Hepatocyte (in vitro differentiated cells): Measurements from ENCODE around the gene SLC15A3.

Source experiments
- EZH2phosphoT487 ChIP-seq: fragments of 200-600 bp; sonication (generic); IDR thresholded peaks from one replicate; pipeline ENCODE4 v1.6.1; 2018; ENCODE audit warnings: antibody characterized with exemption, mild to moderate bottlenecking, low read depth, moderate library complexity; ENCODE audit not compliant: unreplicated experiment, severe bottlenecking
- TF ChIP-seq, protein P1 (sequence below): fragments of 200-600 bp; sonication (generic); IDR thresholded peaks from 2 replicates; pipeline ENCODE4 v1.5.1; 2016; ENCODE audit warnings: antibody characterized with exemption, mild to moderate bottlenecking; ENCODE audit not compliant: poor library complexity

DNA sequence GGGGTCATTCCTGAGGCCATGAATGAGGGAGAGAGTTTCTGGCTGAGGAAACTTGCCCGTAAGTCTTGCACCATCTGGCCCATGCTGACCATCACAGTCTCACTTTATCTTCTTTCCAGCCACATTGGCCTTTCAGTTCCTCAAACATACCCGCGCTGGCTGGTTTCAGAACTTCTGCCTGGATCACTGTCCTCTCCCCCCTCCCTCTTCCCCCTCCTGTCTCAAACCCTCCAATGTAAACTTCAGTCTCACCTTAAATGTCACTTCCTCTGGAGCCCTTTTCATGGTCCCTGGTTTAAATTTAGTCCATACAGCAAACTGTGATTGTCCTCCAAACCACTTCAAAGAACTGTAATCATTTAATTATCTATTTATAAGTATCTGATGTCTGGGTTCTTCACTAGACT is 41.7 kb downstream of the SLC15A3 start:
- TF ChIP-seq, protein P1, sequence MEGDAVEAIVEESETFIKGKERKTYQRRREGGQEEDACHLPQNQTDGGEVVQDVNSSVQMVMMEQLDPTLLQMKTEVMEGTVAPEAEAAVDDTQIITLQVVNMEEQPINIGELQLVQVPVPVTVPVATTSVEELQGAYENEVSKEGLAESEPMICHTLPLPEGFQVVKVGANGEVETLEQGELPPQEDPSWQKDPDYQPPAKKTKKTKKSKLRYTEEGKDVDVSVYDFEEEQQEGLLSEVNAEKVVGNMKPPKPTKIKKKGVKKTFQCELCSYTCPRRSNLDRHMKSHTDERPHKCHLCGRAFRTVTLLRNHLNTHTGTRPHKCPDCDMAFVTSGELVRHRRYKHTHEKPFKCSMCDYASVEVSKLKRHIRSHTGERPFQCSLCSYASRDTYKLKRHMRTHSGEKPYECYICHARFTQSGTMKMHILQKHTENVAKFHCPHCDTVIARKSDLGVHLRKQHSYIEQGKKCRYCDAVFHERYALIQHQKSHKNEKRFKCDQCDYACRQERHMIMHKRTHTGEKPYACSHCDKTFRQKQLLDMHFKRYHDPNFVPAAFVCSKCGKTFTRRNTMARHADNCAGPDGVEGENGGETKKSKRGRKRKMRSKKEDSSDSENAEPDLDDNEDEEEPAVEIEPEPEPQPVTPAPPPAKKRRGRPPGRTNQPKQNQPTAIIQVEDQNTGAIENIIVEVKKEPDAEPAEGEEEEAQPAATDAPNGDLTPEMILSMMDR = no peak
- TF ChIP-seq EZH2phosphoT487 = no peak
